H1 (cell line): ENCODE measurements around the gene CHMP4B. TPM values are rescaled to one million over a fixed set of nuclear protein-coding genes. Genes with fewer than 3 reads are reported as not detected.

ENCODE experiments used
- ASH2L ChIP-seq: fragments of 200-600, 300-600 bp; sonication (generic); IDR thresholded peaks from one replicate; pipeline ENCODE4 v1.7.1; 2017; ENCODE audit warnings: low read length
- CTBP2 ChIP-seq: IDR thresholded peaks from 2 replicates; pipeline ENCODE4 v1.7.0; 2011; ENCODE audit warnings: borderline replicate concordance, mild to moderate bottlenecking, moderate library complexity, mixed read lengths, low read length; ENCODE audit not compliant: insufficient read depth, insufficient read length
- JUN ChIP-seq: IDR thresholded peaks from 2 replicates; pipeline ENCODE4 v1.6.1; 2011; ENCODE audit warnings: low read depth, mild to moderate bottlenecking, improper control_type of control experiment, low read length
- KDM4A ChIP-seq: IDR thresholded peaks from one replicate; pipeline ENCODE4 v1.7.1; 2012; ENCODE audit warnings: low read depth, mild to moderate bottlenecking, moderate library complexity, low read length, inconsistent platforms; ENCODE audit not compliant: severe bottlenecking
- polyA plus RNA-seq, 7 experiments: library from polyadenylated mRNA; depleted of rRNA in 3 of 7; stranded (reverse) in 5 of 7; unstranded in 2 of 7; fragments of >200 nt in 5 of 7; fragments of 200-250 nt in 2 of 7; gene quantifications; 1 replicate in 5 of 7; 2 replicates in 1 of 7; 4 replicates in 1 of 7; pipeline versions ENCODE4 v1.2.1 to v1.2.3, GENCODE V29; 2011 to 2013; ENCODE audit warnings: missing spikeins in 2 of 7, mixed read lengths in 2 of 7
- total RNA-seq: library from RNA; stranded (reverse); fragmentation: NEBNext Ultra II Directional; extraction: Animal tissue kit (Norgen Biotek cat#: 25700); gene quantifications from 2 replicates; pipeline ENCODE4 v1.2.1, GENCODE V29; 2021

CHMP4B gene
- total and polyA plus RNA-seq, 2 of the 8 experiments (the other 6 are each of a cell fraction or from before 2014, with no cell fraction given), result 38.6 to 66.3 TPM

GRCh38 chr20:33822423-33822822, 11.3 kb downstream of the CHMP4B start (continued):
- TF ChIP-seq KDM4A (no peak), JUN (no peak), ASH2L (no peak), CTBP2 (no peak)
